GM18870 (cell line): Measurements from ENCODE around the gene LTBP2.

Experiments
- ATAC-seq: cut with Tn5 transposase; IDR thresholded peaks from one replicate; pipeline ENCODE4 v1.9.1; 2021; ENCODE audit warnings: moderate library complexity; ENCODE audit not compliant: unreplicated experiment

LTBP2 gene

DNA sequence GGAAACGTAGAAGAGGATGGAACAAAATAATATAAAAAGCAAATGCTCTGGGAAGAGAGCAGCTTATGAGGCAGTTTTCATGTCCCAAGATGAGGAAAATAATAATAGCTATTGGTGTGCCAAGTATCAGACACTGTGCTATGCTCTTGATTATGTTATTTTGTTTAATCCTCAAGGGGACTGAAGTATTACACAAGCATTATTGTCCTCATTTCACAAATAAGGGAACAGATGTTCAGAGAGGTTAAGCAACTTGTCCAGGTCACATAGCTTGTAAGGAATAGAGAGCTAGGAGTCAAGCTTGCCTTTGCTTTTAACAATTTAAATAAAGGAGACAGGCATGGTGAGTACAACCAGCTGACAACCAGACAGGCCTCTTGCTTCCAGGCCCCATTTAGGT lies 26.9 kb upstream of the LTBP2 start:
- no peak for ATAC-seq

DNA sequence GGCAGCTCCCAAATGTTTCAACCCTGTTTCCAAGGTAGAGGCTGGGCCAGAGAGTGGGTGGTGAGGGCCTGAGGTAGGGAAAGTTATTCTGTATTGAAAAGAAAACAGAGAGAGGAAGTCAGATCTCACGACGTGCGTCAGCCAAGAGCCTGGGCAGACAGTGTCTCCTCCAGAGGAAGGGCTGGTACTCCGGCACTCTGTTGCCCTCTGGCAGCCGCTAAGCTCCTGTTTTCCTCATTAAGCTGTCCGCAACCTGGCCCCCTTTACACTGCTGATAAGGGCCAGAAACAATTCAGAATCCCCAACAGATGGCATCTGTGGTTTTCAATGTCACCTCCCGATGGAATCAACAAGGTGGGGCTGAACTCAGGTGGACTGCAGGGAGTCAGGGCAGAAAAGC lies 26.0 kb upstream of the LTBP2 start:
- ATAC-seq, result no peak

DNA sequence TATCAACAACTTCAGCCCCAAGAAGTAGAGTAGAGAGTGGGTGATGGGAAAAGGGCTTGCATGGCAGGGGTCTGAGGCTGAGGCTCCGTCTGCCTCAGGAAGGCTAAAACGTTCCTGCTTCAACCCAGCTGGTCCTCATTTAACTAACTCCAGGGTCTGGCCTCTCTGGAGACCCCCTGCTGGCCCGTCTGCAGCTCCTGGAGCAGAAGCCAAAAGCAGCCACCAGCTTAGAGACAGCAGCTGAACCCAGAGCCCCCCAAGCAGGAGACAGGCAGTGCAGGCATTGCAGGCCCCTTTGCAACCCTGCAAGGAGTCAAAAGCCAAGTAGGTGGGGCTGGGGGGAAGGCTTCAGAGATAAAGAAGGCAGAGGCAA lies 25.1 kb upstream of the LTBP2 start:
- ATAC-seq, result no peak

DNA sequence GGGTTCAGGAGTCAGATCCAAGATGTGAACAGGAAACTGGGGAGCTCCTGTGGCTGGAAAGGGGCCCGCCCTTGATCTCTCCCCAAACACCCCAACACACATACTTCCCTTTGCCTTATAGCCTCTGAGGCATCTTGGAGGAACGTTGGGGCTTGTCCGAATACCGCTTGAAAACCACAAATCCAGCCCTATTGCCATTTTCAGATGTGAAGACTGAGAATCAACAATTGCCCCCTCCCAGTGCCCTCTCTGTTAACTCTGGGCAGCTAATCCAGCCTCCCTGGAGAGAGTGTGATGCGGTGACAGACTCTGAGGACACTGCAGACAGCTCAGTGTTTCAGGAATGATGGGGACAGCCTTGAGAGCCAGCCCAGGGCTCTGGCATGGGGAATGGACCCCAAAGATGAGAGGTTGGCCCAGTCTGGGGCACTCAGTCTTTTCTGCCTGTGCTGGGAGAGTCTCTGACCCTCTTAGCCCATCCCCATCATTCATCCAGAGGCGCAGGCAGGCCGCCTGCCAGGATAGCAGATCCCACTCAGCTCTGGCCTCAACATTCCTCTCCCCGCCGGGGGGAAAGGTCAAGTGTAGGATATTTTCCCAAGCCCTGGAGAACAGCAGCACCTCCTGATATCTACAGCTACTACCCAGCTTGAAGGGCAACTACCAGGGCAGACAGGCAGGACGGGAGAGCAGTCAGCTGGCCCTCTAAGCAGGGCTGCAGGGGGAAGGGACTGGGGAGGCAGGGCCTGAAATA lies 24.6 kb upstream of the LTBP2 start:
- ATAC-seq, result no peak

DNA sequence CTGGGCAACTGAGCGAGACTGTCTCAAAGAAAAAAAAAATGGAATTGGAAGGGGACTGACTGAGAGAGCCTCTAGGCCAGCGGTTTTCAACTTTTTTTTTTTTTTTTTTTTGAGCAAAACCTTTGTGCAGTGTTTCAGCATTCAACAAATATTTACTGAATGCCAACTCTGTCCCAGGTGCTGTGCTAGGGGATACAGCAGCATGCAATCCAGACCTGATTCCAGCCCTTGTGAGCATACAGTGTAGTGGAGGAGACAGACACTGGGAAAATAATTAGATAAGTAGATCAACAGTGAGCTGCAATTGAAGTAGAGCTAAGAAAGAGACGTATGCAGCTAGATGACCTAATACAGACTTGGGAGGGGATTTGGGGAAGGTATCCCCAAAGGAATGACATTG lies 23.8 kb upstream of the LTBP2 start:
- ATAC-seq, result no peak

DNA sequence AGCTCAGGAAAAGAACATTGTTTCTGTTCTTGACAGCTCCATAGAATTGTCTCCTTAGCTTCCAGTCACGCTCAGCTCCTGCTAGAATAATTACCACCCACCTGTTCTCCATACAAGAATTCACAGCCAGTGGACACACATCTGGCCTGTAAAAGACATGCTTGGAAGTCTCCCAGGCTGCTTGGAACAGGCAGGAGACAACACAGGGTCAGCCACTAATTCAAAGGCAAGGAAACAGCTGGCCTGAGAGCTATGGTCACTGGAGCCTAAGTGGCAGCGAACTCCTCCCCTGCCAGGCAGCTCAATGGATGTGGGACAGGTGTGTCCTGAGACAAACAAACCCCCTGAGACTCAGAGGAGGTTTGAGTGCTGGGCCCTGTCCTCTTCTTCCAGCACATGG lies 22.9 kb upstream of the LTBP2 start:
- no peak for ATAC-seq

DNA sequence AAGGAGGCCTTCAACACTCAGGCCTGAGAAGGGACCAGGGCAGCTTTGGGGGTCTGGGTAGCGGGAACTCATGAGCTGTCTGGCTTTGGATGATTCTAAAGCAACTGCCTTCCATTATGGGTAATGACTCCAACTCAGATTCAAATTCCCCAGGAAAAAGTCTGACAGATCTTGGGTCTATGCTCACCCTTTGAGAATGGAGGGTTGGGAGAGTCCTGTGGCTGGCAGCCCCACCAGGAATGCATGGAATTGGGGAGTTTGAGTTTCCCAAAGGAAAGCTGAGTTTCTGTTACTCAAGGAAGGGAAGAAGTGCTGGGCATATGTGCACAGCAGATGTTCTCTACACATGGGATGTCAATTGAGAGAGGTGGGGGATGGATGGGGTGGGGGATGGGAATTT lies 22.4 kb upstream of the LTBP2 start:
- no peak for ATAC-seq

DNA sequence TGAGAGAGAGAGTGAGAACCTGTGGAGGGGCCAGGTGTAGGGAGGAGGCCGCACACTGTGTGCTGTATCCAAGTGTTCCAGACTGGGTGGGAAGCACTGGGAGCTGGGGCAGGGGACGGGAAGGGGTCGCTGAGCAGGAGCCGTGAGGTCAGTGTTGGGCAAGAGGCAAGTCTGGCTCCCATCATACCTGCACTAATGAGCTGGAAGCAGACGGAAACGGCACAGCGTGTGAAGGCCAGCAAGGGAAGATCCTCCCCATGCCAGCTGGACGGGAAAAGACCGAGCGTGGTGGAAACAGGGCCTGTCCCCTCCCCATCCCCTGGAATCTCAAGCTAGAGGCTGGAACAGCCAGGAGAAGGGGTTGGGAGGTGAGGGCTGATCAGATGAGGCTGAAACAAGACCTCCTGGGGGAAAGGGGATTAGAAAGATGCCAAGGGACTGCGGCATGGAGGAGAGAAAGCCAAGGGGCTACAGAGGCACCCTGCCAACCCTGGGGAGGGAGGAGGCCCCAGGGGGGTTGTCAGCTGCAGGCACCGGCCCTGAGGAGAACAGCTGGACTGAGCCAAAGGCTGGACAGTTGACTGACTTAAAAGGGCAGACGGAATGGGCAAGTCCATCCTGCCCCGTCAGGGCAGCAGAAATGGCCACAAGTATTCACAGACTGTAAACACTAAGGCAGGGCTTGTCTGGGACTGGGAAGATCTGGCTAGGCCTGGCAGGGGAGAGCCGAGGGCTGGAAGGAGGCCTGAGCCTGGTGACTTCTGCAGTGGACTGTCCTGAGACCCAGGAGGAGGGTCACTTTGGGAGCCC lies 19.0 kb upstream of the LTBP2 start:
- ATAC-seq, result no peak

DNA sequence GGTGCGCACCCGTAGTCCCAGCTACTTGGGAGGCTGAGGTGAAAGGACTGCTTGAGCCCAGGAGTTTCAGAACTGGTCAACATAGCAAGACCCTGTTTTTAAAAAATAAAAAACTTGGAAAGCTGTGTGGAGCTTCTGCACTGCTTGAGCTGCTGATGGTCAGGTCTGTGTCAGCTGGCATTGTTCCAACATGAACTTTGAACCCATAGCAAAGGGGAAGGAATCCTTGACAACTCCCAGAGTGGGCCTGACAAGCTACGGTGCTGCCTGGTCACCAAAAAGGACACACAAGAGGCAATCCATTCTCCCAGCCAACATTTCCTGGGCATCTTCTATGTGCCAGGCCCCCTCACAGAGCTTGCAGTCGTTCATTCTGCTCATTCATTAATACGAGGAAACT lies 16.4 kb upstream of the LTBP2 start:
- ATAC-seq, result no peak

DNA sequence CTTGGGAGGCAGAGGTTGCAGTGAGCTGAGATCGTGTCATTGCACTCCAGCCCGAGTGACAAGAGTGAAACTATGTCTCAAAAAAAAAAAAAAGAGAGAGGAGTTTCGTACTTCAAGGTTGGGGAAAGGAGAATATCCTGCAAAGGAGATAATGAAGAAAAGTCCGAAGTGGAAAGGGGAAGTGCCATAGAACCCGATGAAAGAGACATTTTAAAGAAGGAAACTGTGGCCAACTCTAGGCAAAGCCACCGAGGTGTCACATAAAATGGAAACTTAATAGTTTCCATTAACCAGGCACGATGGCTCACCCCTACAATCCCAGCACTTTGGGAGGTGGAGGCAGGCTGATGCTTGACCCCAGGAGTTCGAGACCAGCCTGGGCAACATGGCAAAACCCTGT lies 15.0 kb upstream of the LTBP2 start:
- no peak for ATAC-seq

DNA sequence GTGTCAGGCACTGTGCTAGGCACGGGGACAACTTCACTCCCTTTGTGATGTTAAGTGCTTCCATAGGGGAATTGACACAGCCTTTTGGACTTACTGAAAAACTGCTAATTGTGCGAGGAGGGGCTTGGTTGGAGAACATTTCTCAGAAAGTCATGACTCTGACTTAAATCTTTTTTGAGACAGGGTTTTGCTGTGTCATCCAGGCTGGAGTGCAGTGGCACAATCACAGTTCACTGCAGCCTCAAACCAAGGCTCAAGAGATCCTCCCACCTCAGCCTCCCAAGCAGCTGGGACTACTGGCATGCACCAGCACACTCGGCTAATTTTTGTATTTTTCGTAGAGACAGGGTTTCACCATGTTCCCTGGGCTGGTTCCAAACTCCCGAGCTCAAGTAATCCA lies 10.2 kb upstream of the LTBP2 start:
- ATAC-seq, result no peak

DNA sequence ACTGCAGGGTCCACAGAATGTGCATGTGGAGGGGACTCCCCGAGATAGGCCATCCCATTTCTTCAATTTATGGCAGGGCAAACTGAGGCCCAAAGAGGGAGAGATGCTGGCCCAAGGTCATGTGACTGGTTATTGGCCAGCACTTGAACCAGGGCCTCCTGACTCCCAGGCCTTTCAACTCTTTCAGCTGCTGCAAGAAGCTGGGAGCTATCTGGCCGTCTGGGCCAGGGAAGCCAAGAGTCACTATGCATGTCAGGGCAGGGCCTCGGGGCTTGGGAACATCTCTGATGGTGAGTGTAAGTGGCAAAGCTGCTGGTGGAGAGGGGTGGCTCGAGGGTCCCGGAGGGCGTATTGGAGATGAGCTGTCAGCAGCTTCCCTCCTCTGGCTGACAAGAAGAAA lies 9.5 kb upstream of the LTBP2 start:
- no peak for ATAC-seq

DNA sequence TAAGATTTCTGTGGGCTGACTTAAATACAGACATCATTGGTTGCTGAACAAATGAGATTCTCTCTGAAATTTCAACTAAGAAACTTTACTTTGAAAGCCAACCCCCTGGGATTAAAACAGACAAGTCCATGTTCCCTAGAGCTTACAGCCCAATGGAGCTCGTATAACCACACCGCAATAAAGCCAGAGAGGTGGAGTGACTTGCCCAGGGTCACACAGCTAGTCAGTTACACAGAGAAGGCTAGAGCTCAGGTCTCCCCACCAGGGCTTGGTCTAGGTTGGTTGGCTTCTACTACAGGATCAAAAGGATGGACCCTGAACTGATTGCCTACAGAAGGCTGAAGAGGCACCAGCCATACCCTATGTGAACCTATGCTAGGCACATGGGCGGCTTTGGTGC lies 8.9 kb upstream of the LTBP2 start:
- no peak for ATAC-seq

DNA sequence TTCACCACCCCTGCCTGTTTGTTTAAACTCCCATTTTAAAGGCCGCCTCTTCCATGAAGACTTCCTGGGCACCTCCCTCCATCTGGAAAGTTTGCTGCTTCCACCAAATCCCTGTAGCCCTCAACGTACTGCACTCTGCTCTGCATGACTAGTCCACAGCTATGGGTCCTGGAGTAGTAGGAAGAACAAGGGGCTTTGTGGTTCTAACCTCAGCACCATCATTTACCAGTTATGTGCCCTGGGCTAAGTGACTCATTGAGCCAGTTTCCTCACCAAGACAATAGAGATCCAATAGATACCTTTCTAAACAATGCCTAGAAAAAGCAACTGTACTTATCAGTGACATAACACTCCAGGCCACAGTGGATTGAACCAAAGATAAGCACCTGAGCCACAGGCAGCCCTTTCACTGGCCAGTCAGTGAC lies 8.5 kb upstream of the LTBP2 start:
- ATAC-seq, result no peak

DNA sequence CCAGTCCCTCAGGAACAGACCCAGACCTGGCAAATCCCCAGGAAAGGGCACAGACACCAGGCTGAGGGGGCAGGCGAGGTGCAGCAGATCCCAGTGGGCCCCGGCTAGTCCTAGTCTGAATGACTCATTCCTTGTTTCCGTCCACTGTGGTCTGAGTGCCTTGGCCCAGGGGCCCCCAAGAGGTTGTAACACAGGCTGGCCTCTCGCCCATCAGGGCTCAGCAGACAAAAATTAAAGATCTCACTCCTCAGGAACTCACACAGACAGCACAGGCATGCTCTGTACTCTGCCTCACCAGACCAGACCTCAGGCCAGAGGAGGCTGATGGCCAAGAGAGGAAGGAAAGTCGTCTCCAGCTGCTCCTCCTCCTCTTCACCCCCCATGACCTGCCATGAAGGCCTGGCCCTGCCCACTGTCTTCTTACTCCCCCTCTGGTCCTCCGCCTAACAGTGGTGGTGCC lies 7.7 kb upstream of the LTBP2 start:
- ATAC-seq, result no peak

DNA sequence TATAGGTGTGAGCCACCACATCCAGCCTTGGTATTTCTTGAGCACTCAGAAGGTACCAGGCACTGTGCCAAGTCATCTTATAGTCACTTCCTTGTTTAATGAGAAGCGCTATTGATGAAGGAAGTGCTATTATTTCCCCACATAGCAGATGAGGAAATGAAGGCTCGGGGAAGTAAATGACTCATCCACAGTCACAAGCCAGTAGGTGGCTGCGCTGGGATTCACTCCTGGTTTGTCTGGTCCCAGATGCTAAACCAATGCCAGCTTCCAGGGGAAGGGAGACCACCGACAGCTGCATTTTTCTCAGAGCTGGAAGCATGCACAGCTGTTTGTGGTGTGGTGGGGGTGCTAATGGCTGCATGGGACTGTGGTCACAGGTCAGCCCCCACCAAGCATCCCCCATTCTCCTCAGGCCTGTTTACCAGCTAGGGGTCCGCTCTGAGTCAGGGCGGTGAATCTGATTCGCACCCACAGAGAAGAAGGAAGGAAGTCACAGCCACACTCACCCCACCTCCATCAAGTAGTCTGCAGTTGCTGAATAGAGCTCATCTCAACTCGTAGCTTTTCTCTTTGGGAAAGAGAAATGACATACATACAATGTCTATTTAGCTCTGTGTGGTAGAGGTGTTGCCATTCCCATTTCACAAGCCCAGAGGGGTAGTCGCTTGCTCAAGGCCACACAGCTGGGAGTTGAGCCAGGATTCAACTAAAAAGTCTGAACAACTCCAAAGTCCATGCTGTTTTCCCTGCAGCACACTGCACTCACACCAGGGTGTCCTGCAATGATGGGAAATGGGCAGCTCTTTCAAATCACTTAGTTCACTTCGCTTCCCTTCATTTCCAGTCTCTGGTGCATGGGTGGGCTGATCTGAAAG lies 6.3 kb upstream of the LTBP2 start:
- no peak for ATAC-seq

DNA sequence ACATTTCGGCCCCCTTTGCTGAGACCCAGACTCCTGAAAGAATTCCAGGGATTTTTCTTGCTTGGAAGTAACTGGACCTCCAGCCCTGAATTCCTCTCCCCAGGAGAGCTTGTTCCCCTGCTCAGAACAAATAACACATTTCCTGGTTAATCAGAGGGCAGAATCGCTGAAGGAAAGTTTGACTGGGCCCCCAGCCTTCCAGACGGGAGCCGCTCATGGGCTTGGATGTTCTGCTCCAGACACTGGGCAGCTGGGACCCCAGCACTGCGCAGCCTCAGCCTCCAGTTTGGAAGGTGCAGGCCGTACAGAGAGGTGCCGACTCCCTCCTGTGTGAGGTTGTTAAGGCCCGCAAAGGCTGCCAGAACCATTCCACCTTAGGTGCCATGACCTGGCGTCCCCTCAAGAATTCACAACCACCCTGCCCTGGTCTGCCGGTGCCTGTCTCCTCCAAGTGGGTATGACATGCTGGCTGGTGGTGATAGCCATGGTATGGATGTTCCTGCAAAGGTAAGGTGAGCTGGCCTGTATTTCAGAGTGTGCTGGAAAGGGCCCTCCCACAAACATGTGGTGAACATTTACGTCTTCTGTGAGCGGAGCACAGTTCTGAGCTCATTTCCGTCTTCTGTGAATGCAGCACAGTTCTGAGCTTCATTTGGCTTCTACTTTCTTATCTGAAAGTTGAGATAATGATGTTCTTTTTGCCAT lies 5.1 kb upstream of the LTBP2 start:
- ATAC-seq, result no peak

DNA sequence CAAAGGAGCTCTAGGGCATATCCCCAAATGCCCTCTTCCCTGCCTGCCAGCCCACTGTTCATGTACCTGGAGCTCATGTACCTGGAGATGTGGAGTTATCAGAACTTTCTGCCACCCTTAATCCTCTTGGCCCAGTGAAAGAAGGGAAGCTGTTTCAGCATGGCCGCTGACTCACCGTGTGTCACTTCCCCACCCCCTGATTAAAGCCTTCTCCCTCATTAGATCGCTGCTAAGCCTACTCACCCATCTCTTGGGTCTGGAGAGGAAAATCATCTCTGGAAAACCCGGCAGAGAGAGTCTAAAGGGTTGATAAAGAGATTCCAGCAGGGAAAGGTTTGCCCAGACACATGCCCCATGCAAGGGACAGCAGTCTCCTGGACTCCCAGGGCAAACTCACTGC lies 4.5 kb upstream of the LTBP2 start:
- no peak for ATAC-seq

DNA sequence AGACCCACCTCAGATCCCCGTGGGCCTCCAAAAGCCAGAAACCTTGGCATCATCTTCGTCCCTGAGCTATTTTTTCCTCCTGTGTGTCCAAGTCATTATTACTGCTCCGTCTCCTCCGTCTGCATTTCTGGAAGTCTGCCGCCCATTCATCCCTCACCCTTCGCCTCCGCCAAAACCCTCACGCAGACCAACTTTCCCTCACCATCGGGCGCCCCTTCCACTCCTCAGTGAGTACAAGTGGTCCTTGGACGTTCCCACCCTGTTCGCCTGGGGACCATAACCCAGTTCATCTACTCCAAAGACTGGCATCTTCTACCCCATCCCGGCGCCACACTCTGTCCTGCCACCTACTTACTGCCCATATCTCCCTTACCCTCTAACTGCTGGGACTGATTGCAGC lies 3.7 kb upstream of the LTBP2 start:
- no peak for ATAC-seq

DNA sequence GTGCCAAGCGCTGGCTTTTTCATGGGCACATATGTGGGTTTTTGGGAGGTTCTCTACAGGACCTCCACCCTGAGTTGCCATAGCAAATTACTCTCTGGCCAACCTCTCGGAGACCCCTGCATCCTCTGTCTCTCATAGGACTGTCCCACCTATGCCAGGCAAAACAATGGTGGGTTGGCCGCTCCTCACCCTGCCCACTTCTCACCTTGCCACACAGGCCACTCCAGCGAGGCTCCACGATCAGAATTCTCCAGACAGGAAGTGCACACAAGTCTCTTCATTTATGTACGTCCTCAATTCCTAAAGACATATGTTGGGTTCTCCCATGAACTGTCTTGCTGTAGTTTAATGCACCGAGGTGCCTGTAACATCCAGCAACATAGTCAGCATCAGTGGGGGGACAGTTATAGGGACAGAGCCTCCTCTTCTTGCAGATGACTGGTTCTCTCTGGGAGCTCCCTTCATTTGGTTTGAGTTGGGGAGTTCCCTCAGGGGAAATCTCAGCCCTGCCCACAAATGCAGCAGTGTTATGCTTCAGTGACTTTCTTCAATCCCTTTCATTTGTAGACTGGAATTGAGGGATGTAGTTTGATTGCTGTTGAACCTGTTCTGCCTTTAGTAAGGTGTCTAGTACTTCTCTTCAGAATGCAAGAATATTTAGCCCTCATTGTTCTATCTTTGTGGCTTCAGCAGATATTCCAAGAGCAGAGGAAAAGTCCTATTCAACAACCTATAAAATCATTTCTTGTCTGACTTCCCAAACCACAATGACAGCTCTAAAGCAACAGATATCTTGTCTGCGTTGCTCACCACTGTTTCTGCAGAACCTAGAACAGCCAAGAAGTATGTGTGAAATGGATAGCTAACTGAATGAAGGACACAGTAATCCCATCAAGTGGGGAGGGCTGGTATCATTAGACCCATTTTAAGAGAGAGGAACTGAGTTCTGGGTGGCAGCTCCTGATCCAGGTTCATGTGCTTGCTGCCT lies 2.8 kb upstream of the LTBP2 start:
- ATAC-seq, result no peak
